Left lung (tissue), 10 donors: Measurements from ENCODE around the gene NDST3. TPM values are rescaled to one million over a fixed set of nuclear protein-coding genes. Genes with fewer than 3 reads are reported as not detected.
"Not testable (repeated sequence)": the region's sequence is repeated elsewhere in the genome, so short reads cannot be mapped to it uniquely, and the experiment has no call there.

Experiments used
- ATAC-seq: fragments of 200-7000 bp; cut with Tn5 transposase; one replicate; pipeline ENCODE4 v1.9.1; 2020; ENCODE audit warnings: moderate library complexity
- DNase-seq, 4 donors: peaks; one replicate each; pipeline ENCODE4 v3.0.0-alpha.2; 2013 to 2020
- H3K27ac ChIP-seq, 2 donors: fragments of 200-600 bp; sonication (generic) in 1 of 2; one replicate each; pipeline versions ENCODE4 v1.5.0 to v1.8.0; 2020 to 2021
- H3K27me3 ChIP-seq, 2 donors: fragments of 200-600 bp; sonication (generic) in 1 of 2; one replicate each; pipeline versions ENCODE4 v1.5.0 to v1.8.0; 2020 to 2021
- H3K36me3 ChIP-seq, 2 donors: fragments of 200-600 bp; sonication (generic) in 1 of 2; one replicate each; pipeline versions ENCODE4 v1.5.0 to v1.8.0; 2020 to 2021
- H3K4me1 ChIP-seq, 2 donors: fragments of 200-600 bp; one replicate each; pipeline ENCODE4 v1.8.0; 2021
- H3K4me3 ChIP-seq, 2 donors: fragments of 200-600 bp; sonication (generic) in 1 of 2; one replicate each; pipeline versions ENCODE4 v1.5.0 to v1.8.0; 2020 to 2021; ENCODE audit warnings: mild to moderate bottlenecking in 1 of 2
- H3K9me3 ChIP-seq, 2 donors: fragments of 200-600 bp; sonication (generic) in 1 of 2; one replicate each; pipeline versions ENCODE4 v1.5.0 to v1.8.0; 2020 to 2021
- CTCF ChIP-seq, 2 donors: fragments of 200-600 bp; sonication (generic) in 1 of 2; IDR thresholded peaks; one replicate each; pipeline versions ENCODE4 v1.5.0 to v1.8.0; 2021; ENCODE audit warnings: antibody characterized with exemption in 2 of 2
- intact Hi-C, 2 donors: fragments of 100-400 bp; cut with DNase I; formaldehyde crosslinking; loops; one replicate each; pipeline versions ENCODE4 v1.11.2 to v1.14.2; 2022
- polyA plus RNA-seq, 6 donors: library from polyadenylated mRNA; unstranded; fragments of 120-200 nt; gene quantifications; one replicate each; pipeline ENCODE4 v1.2.1, GENCODE V29; 2013; ENCODE audit not compliant: insufficient read length in 6 of 6
- total RNA-seq, 2 donors: library from RNA; stranded (reverse); fragmentation: NEBNext Ultra II Directional; extraction: Animal tissue kit (Norgen Biotek cat#: 25700); gene quantifications; one replicate each; pipeline ENCODE4 v1.2.1, GENCODE V29; 2021
- donor health status: DM: no; HTN: yes; CAD: no.
- donor health status: DM: no; HTN: no; CAD: no.

Gene NDST3
- total and polyA plus RNA-seq, 8 donors = 0.05 to 2.0 (median 1.6) TPM

GRCh38 chr4:118287711-118288451, 253.6 kb downstream of the NDST3 start:
- H3K27ac ChIP-seq = no peak overlapping the region
- TF ChIP-seq CTCF (IDR thresholded peaks at IDR 0.05) = no peak
- no peaks in the 10 kb centered on the region for H3K27me3 ChIP-seq
- H3K36me3 ChIP-seq = no peaks in the 10 kb centered on the region
- intact Hi-C loops = no loop called here
- no peak for ATAC-seq
- H3K9me3 ChIP-seq = no peaks in the 10 kb centered on the region
- H3K4me3 ChIP-seq = no peak overlapping the region
- DNase-seq = peak in 1 of 4 donors; percentile 45
- H3K4me1 ChIP-seq = peaks cover 0 to 13% of the 10 kb centered on the region in 2 donors

- no peak for TF ChIP-seq CTCF (IDR thresholded peaks at IDR 0.05)
- intact Hi-C loops = loop anchor here in 1 of 2 donors (10.0 kb wide), 1 partner anchor 295 kb away; no protein-coding TSS in a partner anchor
- Histone ChIP-seq H3K27ac (no peak overlapping the region), H3K27me3 (no peaks in the 10 kb centered on the region), H3K36me3 (no peaks in the 10 kb centered on the region), H3K9me3 (no peaks in the 10 kb centered on the region), H3K4me3 (no peak overlapping the region), H3K4me1 (no peaks in the 10 kb centered on the region)
- DNase-seq (peak in 2 of 4 donors; percentile 79 to 82), ATAC-seq (no peak)
These were observed 255.5 kb downstream of the NDST3 start for GRCh38 chr4:118289794-118290193.

GRCh38 chr4:118290951-118291350, 256.7 kb downstream of the NDST3 start:
- no peaks in the 10 kb centered on the region for H3K27me3 ChIP-seq
- intact Hi-C loops = loop anchor here in 1 of 2 donors (10.0 kb wide), 1 partner anchor 294 kb away; no protein-coding TSS in a partner anchor

GRCh38 chr4:118296729-118297128, 262.4 kb downstream of the NDST3 start:
- no peaks in the 10 kb centered on the region for H3K36me3 ChIP-seq
- no peak overlapping the region for H3K27ac ChIP-seq
- TF ChIP-seq CTCF (IDR thresholded peaks at IDR 0.05) = no peak
- no peaks in the 10 kb centered on the region for H3K4me1 ChIP-seq
- DNase-seq (no peak), ATAC-seq (no peak)
- intact Hi-C loops = loop anchor here in 1 of 2 donors (10.0 kb wide), 1 partner anchor 288 kb away; no protein-coding TSS in a partner anchor
- no peak overlapping the region for H3K4me3 ChIP-seq
- no peaks in the 10 kb centered on the region for H3K27me3 ChIP-seq
- no peaks in the 10 kb centered on the region for H3K9me3 ChIP-seq

More at GRCh38 chr4:118290951-118291350, 256.7 kb downstream of the NDST3 start:
- H3K4me3 ChIP-seq = no peak overlapping the region
- no peak for DNase-seq
- no peaks in the 10 kb centered on the region for H3K9me3 ChIP-seq
- ATAC-seq = no peak
- no peak for TF ChIP-seq CTCF (IDR thresholded peaks at IDR 0.05)
- no peaks in the 10 kb centered on the region for H3K4me1 ChIP-seq
- H3K36me3 ChIP-seq = no peaks in the 10 kb centered on the region
- no peak overlapping the region for H3K27ac ChIP-seq

GRCh38 chr4:118299619-118300018, 265.3 kb downstream of the NDST3 start:
- not testable (repeated sequence) for H3K4me1 ChIP-seq, ATAC-seq, H3K9me3 ChIP-seq, H3K4me3 ChIP-seq, H3K27ac ChIP-seq, H3K36me3 ChIP-seq, H3K27me3 ChIP-seq, DNase-seq
- intact Hi-C loops = loop anchor here in 1 of 2 donors (10.0 kb wide), 1 partner anchor 285 kb away; no protein-coding TSS in a partner anchor
